ENCODE data around the gene ARFGAP3. TPM values are rescaled to one million over a fixed set of nuclear protein-coding genes. Genes with fewer than 3 reads are reported as not detected.

ARFGAP3 gene
- total RNA-seq, 2 donors from 2014 or later, result 52.9 to 68.9 TPM

- no peak for TF ChIP-seq CTCF (IDR thresholded peaks at IDR 0.05)
- DNase-seq (ENCODE audit: low spot score) (no peak), ATAC-seq (ENCODE audit: insufficient number of reproducible peaks, low FRiP score, low read depth) (peak; percentile 10)
- Histone ChIP-seq H3K9me3 (no peaks in the 10 kb centered on the region), H3K27me3 (replicated peaks; ENCODE audit: insufficient read depth) (no peaks in the 10 kb centered on the region), H3K27ac (peak overlapping the region in 1 of 2 donors; percentile 64), H3K4me1 (ENCODE audit: control insufficient read depth in 1 of 2, low read depth in 2 of 2) (peaks cover 11 to 12% of the 10 kb centered on the region in 2 donors), H3K4me3 (no peak overlapping the region), H3K36me3 (no peaks in the 10 kb centered on the region)
Measured at GRCh38 chr22:42747701-42748513, 109.2 kb downstream of the ARFGAP3 start.

Other genes starting within 250 kb of the ARFGAP3 start
- gene POLDIP3, start 242.4 kb downstream of the ARFGAP3 start, total RNA-seq, result 10 to 100 TPM; 38.2 to 38.7 TPM
- gene ATP5MGL, start 216.7 kb downstream of the ARFGAP3 start, total RNA-seq, result not detected
- gene CYB5R3, start 207.9 kb downstream of the ARFGAP3 start, total RNA-seq, result 100 to 1,000 TPM; 209 to 606 TPM
- gene A4GALT, start 136.4 kb downstream of the ARFGAP3 start, total RNA-seq, result 10 to 100 TPM; 68.4 to 77.3 TPM
- gene PACSIN2, start 157.9 kb upstream of the ARFGAP3 start, total RNA-seq, result 100 to 1,000 TPM; 135 to 155 TPM
- 1 to 10 TPM; 1.1 to 4.3 TPM for gene TTLL1, start 232.1 kb upstream of the ARFGAP3 start, total RNA-seq